ENCODE measurements around the gene TET2.

The TET2 gene

GRCh38 chr4:105146276-105147015 lies at the start of gene TET2:
Gene TET2 (plus strand): TSS chr4:105146876. CDS start chr4:105233943, 87,067 bp downstream.
- Histone ChIP-seq H3K36me3 (ENCODE audit: insufficient read depth, insufficient read length, low read length) (no peaks in the 10 kb centered on the region), H3K4me1 (ENCODE audit: insufficient read depth, insufficient read length) (no peaks in the 10 kb centered on the region), H3K27me3 (ENCODE audit: insufficient read depth, insufficient read length) (peaks cover 32% of the 10 kb centered on the region), H3K9me3 (ENCODE audit: insufficient read depth, low read length) (no peaks in the 10 kb centered on the region), H3K9ac (ENCODE audit: insufficient read length, low read depth) (peak within 1 kb of the TSS; percentile 71), H3K4me3 (ENCODE audit: insufficient read length, low read depth) (peak within 1 kb of the TSS; percentile 49)
- peak; percentile 65 for TF ChIP-seq YY1 (IDR thresholded peaks at IDR 0.05; ENCODE audit: insufficient read depth, insufficient read length)
- TF ChIP-seq SUZ12 (IDR thresholded peaks at IDR 0.05; ENCODE audit: extremely low read depth, insufficient read depth, insufficient read length) = no peak
- DNase-seq (ENCODE audit: low read depth, low spot score) = peak; percentile 27

- no peaks in the 10 kb centered on the region for H3K27me3 ChIP-seq (ENCODE audit: insufficient read depth, insufficient read length)
- 0 out of 2 replicates have a peak, but pooled peaks cover 4% of the 10 kb centered on the region for H3K9me3 ChIP-seq (ENCODE audit: insufficient read depth, low read length)
- no peaks in the 10 kb centered on the region for H3K4me1 ChIP-seq (ENCODE audit: insufficient read depth, insufficient read length)
- no peak for DNase-seq (ENCODE audit: low read depth, low spot score)
- no peaks in the 10 kb centered on the region for H3K36me3 ChIP-seq (ENCODE audit: insufficient read depth, insufficient read length, low read length)
- H3K4me3 ChIP-seq (ENCODE audit: insufficient read length, low read depth) = no peak overlapping the region
- no peak overlapping the region for H3K9ac ChIP-seq (ENCODE audit: insufficient read length, low read depth)
- TF ChIP-seq ZNF274 (IDR thresholded peaks at IDR 0.05; ENCODE audit: low read depth, low read length) (no peak), YY1 (IDR thresholded peaks at IDR 0.05; ENCODE audit: insufficient read depth, insufficient read length) (no peak), SUZ12 (IDR thresholded peaks at IDR 0.05; ENCODE audit: extremely low read depth, insufficient read depth, insufficient read length) (no peak)
Observed at GRCh38 chr4:105102016-105102415, 44.7 kb upstream of the TET2 start.

- H3K36me3 ChIP-seq (ENCODE audit: insufficient read depth, insufficient read length, low read length) = no peaks in the 10 kb centered on the region
- DNase-seq (ENCODE audit: low read depth, low spot score) = no peak
- H3K4me3 ChIP-seq (ENCODE audit: insufficient read length, low read depth) = no peak overlapping the region
- TF ChIP-seq ZNF274 (IDR thresholded peaks at IDR 0.05; ENCODE audit: low read depth, low read length) (no peak), SUZ12 (IDR thresholded peaks at IDR 0.05; ENCODE audit: extremely low read depth, insufficient read depth, insufficient read length) (no peak), YY1 (IDR thresholded peaks at IDR 0.05; ENCODE audit: insufficient read depth, insufficient read length) (no peak)
- H3K4me1 ChIP-seq (ENCODE audit: insufficient read depth, insufficient read length) = no peaks in the 10 kb centered on the region
- no peaks in the 10 kb centered on the region for H3K9me3 ChIP-seq (ENCODE audit: insufficient read depth, low read length)
- H3K9ac ChIP-seq (ENCODE audit: insufficient read length, low read depth) = no peak overlapping the region
- no peaks in the 10 kb centered on the region for H3K27me3 ChIP-seq (ENCODE audit: insufficient read depth, insufficient read length)
Observed at GRCh38 chr4:105106426-105106825, 40.2 kb upstream of the TET2 start.

- H3K27me3 ChIP-seq (ENCODE audit: insufficient read depth, insufficient read length) = no peaks in the 10 kb centered on the region
- H3K4me1 ChIP-seq (ENCODE audit: insufficient read depth, insufficient read length) = no peaks in the 10 kb centered on the region
- no peak for DNase-seq (ENCODE audit: low read depth, low spot score)
- H3K9me3 ChIP-seq (ENCODE audit: insufficient read depth, low read length) = no peaks in the 10 kb centered on the region
- TF ChIP-seq YY1 (IDR thresholded peaks at IDR 0.05; ENCODE audit: insufficient read depth, insufficient read length) (no peak), SUZ12 (IDR thresholded peaks at IDR 0.05; ENCODE audit: extremely low read depth, insufficient read depth, insufficient read length) (no peak), ZNF274 (IDR thresholded peaks at IDR 0.05; ENCODE audit: low read depth, low read length) (no peak)
- no peak overlapping the region for H3K9ac ChIP-seq (ENCODE audit: insufficient read length, low read depth)
- no peaks in the 10 kb centered on the region for H3K36me3 ChIP-seq (ENCODE audit: insufficient read depth, insufficient read length, low read length)
- H3K4me3 ChIP-seq (ENCODE audit: insufficient read length, low read depth) = no peak overlapping the region
Observed at GRCh38 chr4:105107095-105107856, 39.4 kb upstream of the TET2 start.

- Histone ChIP-seq H3K36me3 (ENCODE audit: insufficient read depth, insufficient read length, low read length) (no peaks in the 10 kb centered on the region), H3K27me3 (ENCODE audit: insufficient read depth, insufficient read length) (no peaks in the 10 kb centered on the region), H3K9me3 (ENCODE audit: insufficient read depth, low read length) (no peaks in the 10 kb centered on the region), H3K4me1 (ENCODE audit: insufficient read depth, insufficient read length) (no peaks in the 10 kb centered on the region), H3K4me3 (ENCODE audit: insufficient read length, low read depth) (no peak overlapping the region), H3K9ac (ENCODE audit: insufficient read length, low read depth) (no peak overlapping the region)
- no peak for DNase-seq (ENCODE audit: low read depth, low spot score)
- TF ChIP-seq YY1 (IDR thresholded peaks at IDR 0.05; ENCODE audit: insufficient read depth, insufficient read length) = no peak
Observed at GRCh38 chr4:105108971-105109370, 37.7 kb upstream of the TET2 start.

- Histone ChIP-seq H3K9me3 (ENCODE audit: insufficient read depth, low read length) (no peaks in the 10 kb centered on the region), H3K36me3 (ENCODE audit: insufficient read depth, insufficient read length, low read length) (no peaks in the 10 kb centered on the region), H3K9ac (ENCODE audit: insufficient read length, low read depth) (no peak overlapping the region), H3K27me3 (ENCODE audit: insufficient read depth, insufficient read length) (no peaks in the 10 kb centered on the region), H3K4me1 (ENCODE audit: insufficient read depth, insufficient read length) (no peaks in the 10 kb centered on the region), H3K4me3 (ENCODE audit: insufficient read length, low read depth) (no peak overlapping the region)
- no peak for TF ChIP-seq YY1 (IDR thresholded peaks at IDR 0.05; ENCODE audit: insufficient read depth, insufficient read length)
- TF ChIP-seq ZNF274 (IDR thresholded peaks at IDR 0.05; ENCODE audit: low read depth, low read length) = no peak
- TF ChIP-seq SUZ12 (IDR thresholded peaks at IDR 0.05; ENCODE audit: extremely low read depth, insufficient read depth, insufficient read length) = no peak
- no peak for DNase-seq (ENCODE audit: low read depth, low spot score)
Observed at GRCh38 chr4:105112274-105112673, 34.4 kb upstream of the TET2 start.

- H3K4me3 ChIP-seq (ENCODE audit: insufficient read length, low read depth) = no peak overlapping the region
- no peaks in the 10 kb centered on the region for H3K9me3 ChIP-seq (ENCODE audit: insufficient read depth, low read length)
- no peaks in the 10 kb centered on the region for H3K36me3 ChIP-seq (ENCODE audit: insufficient read depth, insufficient read length, low read length)
- H3K9ac ChIP-seq (ENCODE audit: insufficient read length, low read depth) = no peak overlapping the region
- DNase-seq (ENCODE audit: low read depth, low spot score) = no peak
- TF ChIP-seq YY1 (IDR thresholded peaks at IDR 0.05; ENCODE audit: insufficient read depth, insufficient read length) (no peak), ZNF274 (IDR thresholded peaks at IDR 0.05; ENCODE audit: low read depth, low read length) (no peak), SUZ12 (IDR thresholded peaks at IDR 0.05; ENCODE audit: extremely low read depth, insufficient read depth, insufficient read length) (no peak)
- no peaks in the 10 kb centered on the region for H3K27me3 ChIP-seq (ENCODE audit: insufficient read depth, insufficient read length)
- no peaks in the 10 kb centered on the region for H3K4me1 ChIP-seq (ENCODE audit: insufficient read depth, insufficient read length)
Observed at GRCh38 chr4:105113800-105114199, 32.9 kb upstream of the TET2 start.
